HUES48 (cell line): ENCODE data around the gene ANKS1B.
"Not testable (repeated sequence)": the region's sequence is repeated elsewhere in the genome, so short reads cannot be mapped to it uniquely, and the experiment has no call there.

Experiments used
- H3K27ac ChIP-seq: one replicate; pipeline ENCODE4 v1.7.0; 2013; ENCODE audit warnings: low read depth, low read length, inconsistent platforms
- H3K27me3 ChIP-seq: 2 replicates; pipeline ENCODE4 v1.6.1; 2013; ENCODE audit warnings: mild to moderate bottlenecking, low read length; ENCODE audit not compliant: control insufficient read depth, insufficient read depth
- H3K36me3 ChIP-seq: 2 replicates; pipeline ENCODE4 v1.6.1; 2013; ENCODE audit warnings: low read length; ENCODE audit not compliant: control insufficient read depth, insufficient read depth
- H3K4me1 ChIP-seq: 2 replicates; pipeline ENCODE4 v1.6.1; 2013; ENCODE audit warnings: mild to moderate bottlenecking, low read length; ENCODE audit not compliant: control insufficient read depth, insufficient read depth
- H3K4me3 ChIP-seq: 2 replicates; pipeline ENCODE4 v1.5.1; 2013; ENCODE audit warnings: mild to moderate bottlenecking, low read depth, low read length
- H3K9ac ChIP-seq: 2 replicates; pipeline ENCODE4 v1.6.1; 2013; ENCODE audit warnings: mild to moderate bottlenecking, low read depth, low read length, moderate library complexity
- H3K9me3 ChIP-seq: 2 replicates; pipeline ENCODE4 v1.6.1; 2013; ENCODE audit warnings: low read length; ENCODE audit not compliant: control insufficient read depth, insufficient read depth

Gene ANKS1B

DNA sequence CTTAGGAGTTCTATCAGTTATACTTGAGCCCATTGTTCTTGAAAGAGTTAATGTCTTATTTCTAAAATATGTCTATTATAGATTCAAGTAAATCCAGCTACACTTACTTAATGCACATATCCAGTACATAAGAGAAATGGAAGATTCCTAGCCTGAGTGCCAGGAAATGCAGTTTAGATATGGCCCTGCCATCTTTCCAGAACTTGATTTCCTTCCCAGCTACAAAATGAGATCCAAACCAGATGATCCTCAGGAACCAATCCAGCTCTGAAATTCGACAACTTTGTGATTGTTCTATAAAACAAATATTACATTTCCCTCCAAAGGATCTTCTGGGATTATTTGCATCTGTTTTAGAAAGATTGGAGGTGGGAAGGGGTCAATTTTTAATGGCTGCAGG, 654.5 kb downstream of the ANKS1B start:
- no peak overlapping the region for H3K9ac ChIP-seq
- H3K4me3 ChIP-seq: no peak overlapping the region
- no peaks in the 10 kb centered on the region for H3K4me1 ChIP-seq
- H3K27me3 ChIP-seq: no peaks in the 10 kb centered on the region
- H3K36me3 ChIP-seq: no peaks in the 10 kb centered on the region
- no peaks in the 10 kb centered on the region for H3K9me3 ChIP-seq
- H3K27ac ChIP-seq: no peak overlapping the region

GRCh38 chr12:99321210-99321609, 663.5 kb downstream of the ANKS1B start:
- H3K36me3 ChIP-seq, H3K27me3 ChIP-seq, H3K27ac ChIP-seq: not testable (repeated sequence)

GRCh38 chr12:99311373-99311772, 673.4 kb downstream of the ANKS1B start:
- Histone ChIP-seq H3K9me3 (no peaks in the 10 kb centered on the region), H3K27ac (no peak overlapping the region), H3K4me3 (no peak overlapping the region), H3K9ac (no peak overlapping the region), H3K4me1 (no peaks in the 10 kb centered on the region), H3K27me3 (no peaks in the 10 kb centered on the region), H3K36me3 (no peaks in the 10 kb centered on the region)

More at GRCh38 chr12:99321210-99321609, 663.5 kb downstream of the ANKS1B start:
- not testable (repeated sequence) for H3K9ac ChIP-seq, H3K4me3 ChIP-seq, H3K9me3 ChIP-seq, H3K4me1 ChIP-seq

GRCh38 chr12:99309812-99310211, 674.9 kb downstream of the ANKS1B start:
- Histone ChIP-seq H3K9me3 (no peaks in the 10 kb centered on the region), H3K9ac (no peak overlapping the region), H3K36me3 (no peaks in the 10 kb centered on the region), H3K27me3 (no peaks in the 10 kb centered on the region), H3K4me3 (no peak overlapping the region), H3K4me1 (no peaks in the 10 kb centered on the region), H3K27ac (no peak overlapping the region)

DNA sequence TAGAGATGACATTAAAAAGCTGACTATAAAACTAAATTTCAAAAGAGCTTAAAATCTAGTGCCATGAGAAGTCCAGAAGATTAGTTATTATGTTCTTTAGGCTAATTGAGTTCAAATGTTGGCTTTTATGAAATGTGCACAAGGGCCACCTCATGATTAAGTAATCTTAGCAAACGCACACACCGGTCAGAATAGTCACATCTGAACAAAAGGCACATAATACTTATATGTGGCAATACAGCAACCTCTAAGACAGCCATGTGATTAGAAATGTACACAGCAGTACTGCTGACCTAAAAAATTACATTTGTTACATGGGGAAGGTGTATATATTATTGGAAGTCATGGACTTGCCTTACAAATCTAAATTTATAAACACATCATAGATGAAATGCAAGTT, 681.9 kb downstream of the ANKS1B start:
- no peak overlapping the region for H3K9ac ChIP-seq
- H3K36me3 ChIP-seq: no peaks in the 10 kb centered on the region
- no peaks in the 10 kb centered on the region for H3K4me1 ChIP-seq
- H3K27ac ChIP-seq: no peak overlapping the region
- no peaks in the 10 kb centered on the region for H3K27me3 ChIP-seq
- no peak overlapping the region for H3K4me3 ChIP-seq
- no peaks in the 10 kb centered on the region for H3K9me3 ChIP-seq

- Histone ChIP-seq H3K27ac (no peak overlapping the region), H3K36me3 (no peaks in the 10 kb centered on the region), H3K4me1 (peaks cover 14% of the 10 kb centered on the region), H3K9ac (no peak overlapping the region), H3K27me3 (no peaks in the 10 kb centered on the region), H3K9me3 (peaks cover 12% of the 10 kb centered on the region), H3K4me3 (no peak overlapping the region)
Measured at GRCh38 chr12:99287136-99287535, 697.6 kb downstream of the ANKS1B start.

GRCh38 chr12:99284161-99284560, 700.6 kb downstream of the ANKS1B start:
- H3K36me3 ChIP-seq: no peaks in the 10 kb centered on the region

GRCh38 chr12:99282624-99283023, 702.1 kb downstream of the ANKS1B start:
- no peak overlapping the region for H3K27ac ChIP-seq

More at GRCh38 chr12:99284161-99284560, 700.6 kb downstream of the ANKS1B start:
- Histone ChIP-seq H3K4me1 (peaks cover 14% of the 10 kb centered on the region), H3K9ac (no peak overlapping the region), H3K27me3 (no peaks in the 10 kb centered on the region), H3K4me3 (no peak overlapping the region), H3K27ac (no peak overlapping the region), H3K9me3 (no peaks in the 10 kb centered on the region)

DNA sequence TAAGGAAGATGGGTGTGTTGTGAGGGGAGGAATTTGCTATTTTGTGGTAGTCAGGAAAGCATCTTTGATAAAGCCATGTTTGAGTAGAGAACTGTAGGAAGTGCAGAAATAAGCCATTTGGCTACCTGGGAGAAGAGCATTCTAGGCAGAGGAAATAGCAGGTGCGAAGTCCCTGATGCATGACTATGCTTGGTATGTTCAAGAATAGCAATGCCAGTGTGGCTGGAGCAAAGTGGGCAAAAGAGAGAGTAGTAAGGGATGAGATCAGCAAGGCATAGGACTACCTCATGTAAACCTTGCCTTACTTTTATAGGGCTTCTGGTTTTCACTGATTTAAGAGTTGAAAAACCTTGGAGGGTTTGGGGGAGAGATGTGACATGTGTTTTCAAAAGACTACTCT, 702.6 kb downstream of the ANKS1B start:
- Histone ChIP-seq H3K9me3 (no peaks in the 10 kb centered on the region), H3K27ac (no peak overlapping the region), H3K9ac (no peak overlapping the region), H3K4me1 (peaks cover 14% of the 10 kb centered on the region), H3K4me3 (no peak overlapping the region), H3K36me3 (no peaks in the 10 kb centered on the region), H3K27me3 (no peaks in the 10 kb centered on the region)

More at GRCh38 chr12:99282624-99283023, 702.1 kb downstream of the ANKS1B start:
- Histone ChIP-seq H3K36me3 (no peaks in the 10 kb centered on the region), H3K27me3 (no peaks in the 10 kb centered on the region), H3K9me3 (no peaks in the 10 kb centered on the region), H3K4me1 (peaks cover 14% of the 10 kb centered on the region), H3K4me3 (no peak overlapping the region), H3K9ac (no peak overlapping the region)

DNA sequence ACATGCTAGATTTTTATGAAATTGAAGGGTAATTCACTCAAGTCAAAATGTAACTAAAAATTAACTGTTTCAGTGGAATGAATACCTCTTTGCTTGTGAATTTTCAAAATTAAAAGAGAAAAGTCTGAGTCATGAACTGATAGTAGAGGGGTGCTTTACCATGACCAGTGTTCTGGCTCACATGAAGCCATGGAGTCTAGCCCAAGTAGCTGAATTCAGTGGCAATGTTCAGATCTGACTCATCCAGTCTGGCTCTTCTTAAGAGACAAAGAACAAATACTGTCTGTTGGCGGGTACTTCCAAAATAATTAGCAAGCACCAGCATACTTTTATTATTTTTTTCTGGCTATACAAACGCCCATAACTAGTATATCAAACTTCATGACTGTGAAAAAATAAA, 703.5 kb downstream of the ANKS1B start:
- Histone ChIP-seq H3K9ac (no peak overlapping the region), H3K9me3 (no peaks in the 10 kb centered on the region), H3K4me1 (peaks cover 14% of the 10 kb centered on the region), H3K36me3 (no peaks in the 10 kb centered on the region), H3K27me3 (no peaks in the 10 kb centered on the region), H3K4me3 (no peak overlapping the region), H3K27ac (no peak overlapping the region)

DNA sequence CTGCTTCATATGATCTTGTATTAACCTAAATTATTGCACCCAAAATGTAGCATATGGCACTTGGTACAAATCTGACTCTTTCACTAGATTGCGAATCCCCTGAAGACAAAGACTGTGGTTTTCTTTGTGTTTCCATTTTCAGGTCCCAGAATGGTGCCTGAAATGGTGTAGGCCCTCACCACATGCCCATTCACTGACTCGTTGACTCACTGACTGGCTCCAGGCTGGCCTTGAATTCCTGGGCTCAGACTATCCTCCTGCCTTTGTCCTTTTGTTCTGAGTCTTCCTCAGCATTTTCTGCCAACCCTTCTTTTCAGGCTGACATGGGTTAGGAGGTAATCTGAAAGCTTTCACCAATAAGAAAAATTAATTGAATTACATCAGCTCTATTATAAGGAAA, 705.8 kb downstream of the ANKS1B start:
- Histone ChIP-seq H3K27ac (no peak overlapping the region), H3K9ac (no peak overlapping the region), H3K27me3 (no peaks in the 10 kb centered on the region), H3K4me3 (no peak overlapping the region), H3K9me3 (no peaks in the 10 kb centered on the region), H3K36me3 (no peaks in the 10 kb centered on the region), H3K4me1 (peaks cover 10% of the 10 kb centered on the region; the same call in 1 of the 2 replicates)
